Peyer's patch (tissue), 4 donors: ENCODE measurements around the gene TSEN34. TPM values are rescaled to one million over a fixed set of nuclear protein-coding genes. Genes with fewer than 3 reads are reported as not detected.

ENCODE experiments used
- DNase-seq, 3 donors: peaks; one replicate each; pipeline ENCODE4 v3.0.0-alpha.2; 2017 to 2019
- H3K27ac ChIP-seq, 4 donors: fragments of 200-600 bp; sonication (generic); one replicate each; pipeline ENCODE4 v1.5.1; 2016 to 2019
- H3K27me3 ChIP-seq, 2 donors: fragments of 200-600 bp; sonication (generic); one replicate each; pipeline ENCODE4 v1.5.1; 2019
- H3K36me3 ChIP-seq, 3 donors: fragments of 200-600 bp; sonication (generic); one replicate each; pipeline ENCODE4 v1.5.1; 2016 to 2019
- H3K4me1 ChIP-seq, 4 donors: fragments of 200-600 bp; sonication (generic); one replicate each; pipeline ENCODE4 v1.5.1; 2016 to 2019
- H3K4me3 ChIP-seq, 4 donors: fragments of 200-600 bp; sonication (generic); 1 replicate in 3 of 4; 2 replicates in 1 of 4; pipeline ENCODE4 v1.5.1; 2016 to 2019; ENCODE audit warnings: mild to moderate bottlenecking in 1 of 4
- H3K9me3 ChIP-seq, 4 donors: fragments of 200-600 bp; sonication (generic); one replicate each; pipeline ENCODE4 v1.5.1; 2016 to 2019; ENCODE audit warnings: mild to moderate bottlenecking in 1 of 4
- POLR2A ChIP-seq, 2 donors: fragments of 450-650 bp; IDR thresholded peaks; one replicate each; pipeline ENCODE4 v1.5.1; 2017; ENCODE audit warnings: antibody characterized with exemption in 2 of 2, mild to moderate bottlenecking in 2 of 2, moderate library complexity in 2 of 2
- total RNA-seq, 4 donors: library from RNA; depleted of rRNA; stranded (reverse); fragments of >200 nt; gene quantifications; one replicate each; pipeline ENCODE4 v1.1.0, GENCODE V29; 2016
- TF ChIP-seq, protein P1 (sequence below), 6 experiments: fragments of 450-650 bp in 4 of 6; fragments of 200-600 bp in 2 of 6; sonication (generic) in 1 of 6; IDR thresholded peaks; one replicate each; pipeline ENCODE4 v1.5.1; 2017 to 2019; ENCODE audit warnings: antibody characterized with exemption in 6 of 6, mild to moderate bottlenecking in 3 of 6, moderate library complexity in 1 of 6

Gene TSEN34
- total RNA-seq, 4 donors from 2014 or later: 29.7 to 50.4 (median 42.2) TPM

DNA sequence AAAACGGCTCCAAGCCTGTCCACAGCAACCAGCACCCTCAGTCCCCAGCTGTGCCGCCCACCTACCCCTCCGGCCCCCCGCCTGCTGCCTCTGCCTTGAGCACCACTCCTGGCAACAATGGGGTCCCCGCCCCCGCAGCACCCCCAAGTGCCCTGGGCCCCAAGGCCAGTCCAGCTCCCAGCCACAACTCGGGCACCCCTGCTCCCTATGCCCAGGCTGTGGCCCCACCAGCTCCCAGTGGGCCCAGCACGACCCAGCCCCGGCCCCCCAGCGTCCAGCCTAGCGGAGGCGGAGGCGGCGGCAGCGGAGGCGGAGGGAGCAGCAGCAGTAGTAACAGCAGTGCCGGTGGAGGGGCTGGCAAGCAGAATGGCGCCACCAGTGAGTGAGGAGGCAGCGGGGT is 43.0 kb upstream of the TSEN34 start:
- H3K27ac ChIP-seq: no peak overlapping the region
- no peak overlapping the region for H3K4me3 ChIP-seq
- TF ChIP-seq, protein P1, sequence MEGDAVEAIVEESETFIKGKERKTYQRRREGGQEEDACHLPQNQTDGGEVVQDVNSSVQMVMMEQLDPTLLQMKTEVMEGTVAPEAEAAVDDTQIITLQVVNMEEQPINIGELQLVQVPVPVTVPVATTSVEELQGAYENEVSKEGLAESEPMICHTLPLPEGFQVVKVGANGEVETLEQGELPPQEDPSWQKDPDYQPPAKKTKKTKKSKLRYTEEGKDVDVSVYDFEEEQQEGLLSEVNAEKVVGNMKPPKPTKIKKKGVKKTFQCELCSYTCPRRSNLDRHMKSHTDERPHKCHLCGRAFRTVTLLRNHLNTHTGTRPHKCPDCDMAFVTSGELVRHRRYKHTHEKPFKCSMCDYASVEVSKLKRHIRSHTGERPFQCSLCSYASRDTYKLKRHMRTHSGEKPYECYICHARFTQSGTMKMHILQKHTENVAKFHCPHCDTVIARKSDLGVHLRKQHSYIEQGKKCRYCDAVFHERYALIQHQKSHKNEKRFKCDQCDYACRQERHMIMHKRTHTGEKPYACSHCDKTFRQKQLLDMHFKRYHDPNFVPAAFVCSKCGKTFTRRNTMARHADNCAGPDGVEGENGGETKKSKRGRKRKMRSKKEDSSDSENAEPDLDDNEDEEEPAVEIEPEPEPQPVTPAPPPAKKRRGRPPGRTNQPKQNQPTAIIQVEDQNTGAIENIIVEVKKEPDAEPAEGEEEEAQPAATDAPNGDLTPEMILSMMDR (IDR thresholded peaks at IDR 0.05): no peak
- TF ChIP-seq POLR2A (IDR thresholded peaks at IDR 0.05): no peak
- no peaks in the 10 kb centered on the region for H3K4me1 ChIP-seq
- H3K36me3 ChIP-seq: peaks cover 0 to 100% (median 0%) of the 10 kb centered on the region in 3 donors
- no peaks in the 10 kb centered on the region for H3K9me3 ChIP-seq
- no peaks in the 10 kb centered on the region for H3K27me3 ChIP-seq
- DNase-seq: no peak

DNA sequence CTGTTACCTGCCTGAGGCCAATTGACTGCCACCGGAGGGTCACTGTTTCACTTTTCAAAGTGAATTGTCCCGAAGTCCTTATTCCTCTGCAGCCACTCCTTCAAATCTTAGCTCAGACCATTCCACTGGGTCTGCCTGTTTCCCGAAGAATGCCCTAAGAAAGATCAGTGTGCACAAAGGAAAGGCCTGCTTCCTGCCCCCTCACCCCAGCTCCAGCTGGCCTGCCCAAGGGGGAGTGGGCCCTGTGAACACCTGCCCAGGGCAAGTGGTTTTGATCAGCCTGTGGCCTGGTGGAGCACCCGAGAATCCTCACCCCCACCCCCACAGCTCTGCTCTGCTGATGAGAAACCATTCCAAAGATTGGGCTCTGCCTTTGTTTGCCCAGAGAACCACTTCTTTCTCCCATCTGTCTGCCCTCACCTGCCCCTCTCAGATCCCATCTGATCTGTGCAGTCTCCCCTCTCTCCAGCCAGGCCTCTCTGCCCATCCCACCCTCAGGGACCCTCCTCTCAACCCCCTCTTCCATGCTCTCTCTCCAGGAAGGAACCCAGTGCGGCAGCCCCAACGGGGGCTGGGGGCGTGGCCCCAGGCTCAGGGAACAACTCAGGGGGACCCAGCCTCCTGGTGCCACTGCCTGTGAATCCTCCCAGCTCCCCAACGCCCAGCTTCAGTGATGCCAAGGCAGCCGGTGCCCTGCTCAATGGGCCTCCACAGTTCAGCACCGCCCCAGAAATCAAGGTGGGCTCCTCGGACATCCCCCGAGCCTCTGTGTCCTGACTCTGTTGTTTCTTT is 41.9 kb upstream of the TSEN34 start:
- Histone ChIP-seq H3K4me1 (no peaks in the 10 kb centered on the region), H3K27ac (no peak overlapping the region), H3K27me3 (no peaks in the 10 kb centered on the region), H3K36me3 (peaks cover 0 to 100% (median 0%) of the 10 kb centered on the region in 3 donors), H3K9me3 (no peaks in the 10 kb centered on the region), H3K4me3 (no peak overlapping the region)
- TF ChIP-seq, protein P1 (IDR thresholded peaks at IDR 0.05): no peak
- no peak for TF ChIP-seq POLR2A (IDR thresholded peaks at IDR 0.05)
- no peak for DNase-seq

DNA sequence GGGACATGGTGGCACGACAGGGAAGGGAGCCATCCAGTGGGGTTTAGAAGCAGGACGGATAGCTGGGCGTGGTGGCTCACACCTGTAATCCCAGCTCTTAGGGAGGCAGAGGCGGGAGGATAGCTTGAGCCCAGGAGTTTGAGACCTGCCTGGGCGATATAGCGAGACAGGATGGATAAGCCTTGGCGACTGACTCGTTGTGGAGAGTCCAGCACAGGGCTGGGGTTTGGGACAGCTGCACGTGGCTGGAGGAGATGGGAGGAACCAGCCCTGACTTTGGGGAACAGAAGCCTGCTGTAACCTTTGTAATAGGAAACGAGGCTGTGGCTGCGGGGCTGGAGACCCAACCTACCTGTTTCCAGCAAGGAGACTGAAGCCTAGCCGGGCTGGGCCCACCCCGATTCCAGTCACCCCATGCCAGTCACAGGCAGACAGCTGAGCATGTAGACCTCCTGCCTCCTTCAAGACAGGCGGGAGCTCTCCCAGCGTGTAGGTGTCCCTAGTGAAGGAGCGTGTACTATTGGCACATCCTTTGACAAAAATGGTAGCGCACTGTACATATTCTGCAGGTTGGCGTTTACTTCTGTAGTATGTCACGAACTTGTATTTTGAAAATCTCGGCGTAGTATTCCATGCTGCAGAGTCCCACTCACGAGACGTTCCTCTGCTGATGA is 39.6 kb upstream of the TSEN34 start:
- TF ChIP-seq POLR2A (IDR thresholded peaks at IDR 0.05): no peak
- TF ChIP-seq, protein P1 (IDR thresholded peaks at IDR 0.05): no peak
- no peak for DNase-seq
- Histone ChIP-seq H3K27me3 (no peaks in the 10 kb centered on the region), H3K27ac (no peak overlapping the region), H3K36me3 (peaks cover 0 to 100% (median 0%) of the 10 kb centered on the region in 3 donors), H3K9me3 (no peaks in the 10 kb centered on the region), H3K4me3 (no peak overlapping the region), H3K4me1 (no peaks in the 10 kb centered on the region)

DNA sequence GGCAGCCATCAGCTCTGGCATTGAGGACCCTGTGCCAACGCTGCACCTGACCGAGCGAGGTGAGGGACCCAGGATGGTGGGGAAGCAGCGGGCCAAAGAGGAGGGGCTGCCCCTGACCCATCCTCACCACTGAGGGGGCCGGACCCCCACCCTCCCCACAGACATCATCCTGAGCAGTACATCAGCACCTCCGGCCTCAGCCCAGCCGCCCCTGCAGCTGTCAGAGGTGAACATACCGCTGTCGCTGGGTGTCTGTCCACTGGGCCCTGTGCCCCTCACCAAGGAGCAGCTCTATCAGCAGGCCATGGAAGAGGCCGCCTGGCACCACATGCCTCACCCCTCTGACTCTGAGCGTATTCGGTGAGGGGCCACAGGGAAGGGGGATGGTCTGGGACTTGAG is 38.8 kb upstream of the TSEN34 start:
- no peak overlapping the region for H3K27ac ChIP-seq
- no peak for TF ChIP-seq POLR2A (IDR thresholded peaks at IDR 0.05)
- TF ChIP-seq, protein P1 (IDR thresholded peaks at IDR 0.05): no peak
- H3K36me3 ChIP-seq: peaks cover 0 to 100% (median 0%) of the 10 kb centered on the region in 3 donors
- H3K9me3 ChIP-seq: no peaks in the 10 kb centered on the region
- no peaks in the 10 kb centered on the region for H3K4me1 ChIP-seq
- H3K27me3 ChIP-seq: no peaks in the 10 kb centered on the region
- H3K4me3 ChIP-seq: no peak overlapping the region
- DNase-seq: no peak

DNA sequence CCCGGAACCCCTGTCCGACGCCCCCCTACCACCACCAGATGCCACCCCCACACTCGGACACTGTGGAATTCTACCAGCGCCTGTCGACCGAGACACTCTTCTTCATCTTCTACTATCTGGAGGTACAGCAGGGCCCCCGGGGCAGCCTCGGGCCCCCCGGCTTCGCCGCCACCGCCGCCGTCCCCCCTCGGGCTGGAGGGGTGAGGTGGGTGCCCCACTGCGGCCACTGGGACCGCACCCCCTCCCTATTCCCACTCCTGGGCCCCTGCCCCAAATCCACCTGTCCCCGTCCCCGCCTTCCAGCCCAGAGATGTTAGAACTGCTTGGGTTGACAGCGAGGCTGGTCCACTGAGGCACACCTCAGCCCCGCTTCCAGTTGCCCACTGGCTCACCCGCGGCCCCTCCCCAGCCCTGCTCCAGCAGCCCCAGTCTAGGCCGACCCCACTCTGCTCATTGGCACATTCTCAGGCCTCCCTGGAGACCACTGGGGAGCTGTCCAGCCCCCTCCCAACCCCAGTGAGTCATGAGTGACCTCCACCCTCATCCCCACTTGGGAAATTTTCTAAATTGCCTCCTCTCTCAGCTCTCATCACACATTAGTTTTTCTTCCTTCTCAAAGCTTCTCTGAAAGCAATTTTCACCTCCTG is 38.1 kb upstream of the TSEN34 start:
- Histone ChIP-seq H3K27me3 (no peaks in the 10 kb centered on the region), H3K4me3 (no peak overlapping the region), H3K9me3 (no peaks in the 10 kb centered on the region), H3K4me1 (peaks cover 0 to 1% (median 0%) of the 10 kb centered on the region in 4 donors), H3K36me3 (peaks cover 0 to 100% (median 0%) of the 10 kb centered on the region in 3 donors), H3K27ac (no peak overlapping the region)
- no peak for TF ChIP-seq POLR2A (IDR thresholded peaks at IDR 0.05)
- TF ChIP-seq, protein P1 (IDR thresholded peaks at IDR 0.05): no peak
- no peak for DNase-seq
